ENCODE results near the gene SLC25A45.
"Not testable (repeated sequence)": the region's sequence is repeated elsewhere in the genome, so short reads cannot be mapped to it uniquely, and the experiment has no call there.

Gene SLC25A45

DNA sequence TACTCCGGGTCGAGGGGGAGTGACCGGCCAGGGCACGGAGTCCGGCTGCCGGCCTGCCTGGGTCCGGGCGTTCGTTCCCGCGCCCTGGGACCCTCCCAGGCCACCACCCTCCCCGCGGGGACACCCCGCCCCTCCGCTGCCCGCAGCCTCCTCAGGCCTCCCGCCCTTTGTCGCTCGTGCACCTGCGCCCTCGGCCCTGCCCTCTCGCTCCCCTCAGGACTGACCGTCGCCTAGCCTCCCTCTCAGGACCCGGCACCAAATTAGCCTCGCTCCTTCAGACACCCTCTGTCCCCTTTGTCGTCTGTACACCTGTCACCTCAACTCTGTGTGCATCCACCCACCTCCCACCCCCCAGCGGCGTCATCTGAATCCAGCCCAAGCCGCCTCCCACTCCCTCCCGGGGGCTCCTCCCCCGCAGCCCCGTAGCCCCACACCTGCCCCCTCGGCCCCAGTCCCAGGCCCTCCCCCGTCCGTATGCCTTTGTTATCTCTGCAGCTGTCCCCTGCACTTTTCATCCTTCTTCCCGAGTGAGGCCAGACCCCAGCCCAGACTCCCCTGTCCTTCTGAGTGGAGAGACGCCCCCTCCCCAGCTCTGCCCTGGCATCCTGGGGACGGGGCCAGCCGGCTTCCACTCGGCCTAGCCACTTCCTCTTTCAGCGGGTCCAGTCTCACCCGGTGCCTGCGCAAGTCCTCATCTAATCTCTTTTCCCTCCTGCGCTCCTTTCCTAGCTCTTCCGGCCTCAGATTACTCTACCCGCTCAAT lies 27.3 kb downstream of the SLC25A45 start:
- peak; percentile 69 for DNase-seq

DNA sequence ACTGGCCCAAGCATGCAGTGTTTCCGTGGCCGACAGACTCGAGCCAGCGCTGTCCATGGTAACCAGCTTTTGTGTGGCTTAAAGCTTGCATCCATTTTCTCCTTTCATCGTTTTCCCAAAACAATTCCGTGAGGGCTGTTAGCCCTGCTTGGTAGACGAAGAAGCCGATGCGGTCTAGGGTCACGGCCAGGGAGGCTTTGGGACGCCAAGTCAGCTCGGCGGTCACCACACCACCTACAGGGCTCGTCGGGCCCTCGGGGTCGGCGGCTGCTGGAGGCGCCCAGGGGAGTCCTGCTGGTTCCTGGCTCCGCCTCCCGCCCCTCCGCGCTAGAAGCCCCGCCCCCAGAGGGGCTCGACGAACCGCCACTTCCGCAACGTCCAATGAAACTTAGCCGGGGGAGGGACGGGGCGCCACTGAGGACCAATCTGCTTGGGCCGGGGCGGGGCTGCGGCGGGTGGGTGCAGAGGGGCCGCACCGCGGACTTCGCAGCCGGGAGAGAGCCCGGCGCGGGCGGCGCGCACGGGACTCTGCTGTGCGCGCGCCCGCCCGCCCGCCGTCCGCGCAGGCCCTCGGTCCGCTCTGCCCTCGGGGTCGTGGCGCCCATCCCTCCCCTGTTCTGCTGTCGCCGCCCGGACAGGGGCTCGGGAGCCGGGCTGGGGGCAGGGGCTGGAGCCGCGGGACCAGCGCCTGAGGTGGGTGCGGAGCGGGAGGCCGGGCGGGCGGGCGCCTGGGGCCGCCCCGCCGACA lies 28.0 kb downstream of the SLC25A45 start, which contains the start of gene TIGD3:
Gene TIGD3 (plus strand): TSS at position 487 of the 748 bp plus-strand sequence. CDS start 1,058 bp downstream, outside the sequence.
- DNase-seq = peak; percentile 96

DNA sequence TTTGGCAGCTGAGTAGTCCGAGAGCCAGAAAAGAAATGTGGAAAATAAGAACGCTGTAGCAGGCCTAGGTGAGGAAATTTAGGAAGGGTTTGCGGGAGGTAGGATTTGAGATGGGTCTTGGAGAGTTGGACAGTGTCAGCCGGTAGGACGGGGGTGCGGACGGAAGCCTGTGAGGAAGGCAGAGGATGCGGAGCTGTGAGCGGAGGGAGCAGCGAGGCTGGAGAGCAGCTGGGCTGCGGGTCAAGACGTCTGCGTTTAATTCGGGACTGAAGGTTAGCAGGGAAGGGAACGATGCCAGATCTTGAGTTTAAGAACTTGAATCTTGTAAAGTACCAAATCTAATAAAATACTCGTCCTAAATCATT lies 28.6 kb downstream of the SLC25A45 start:
- DNase-seq = no peak

DNA sequence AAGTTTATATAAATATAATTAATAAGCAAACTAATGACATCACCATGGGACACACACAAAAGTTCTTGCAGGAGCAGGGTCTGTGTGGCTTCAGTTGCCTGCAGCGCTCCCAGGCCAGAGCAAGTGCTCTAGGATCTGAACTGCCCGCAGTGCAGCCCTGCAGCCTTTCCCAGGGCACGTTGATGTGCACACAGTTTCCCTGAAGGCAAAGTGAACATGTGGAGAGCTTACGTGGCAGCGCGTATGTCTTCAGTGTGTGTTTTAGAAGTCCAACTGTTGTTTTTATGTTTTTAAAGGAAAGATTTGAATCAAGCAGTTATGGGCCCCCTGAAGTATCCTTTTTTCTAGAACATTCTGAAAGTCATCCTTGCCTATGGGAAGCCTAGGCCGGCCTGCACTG lies 29.1 kb downstream of the SLC25A45 start:
- DNase-seq = no peak

DNA sequence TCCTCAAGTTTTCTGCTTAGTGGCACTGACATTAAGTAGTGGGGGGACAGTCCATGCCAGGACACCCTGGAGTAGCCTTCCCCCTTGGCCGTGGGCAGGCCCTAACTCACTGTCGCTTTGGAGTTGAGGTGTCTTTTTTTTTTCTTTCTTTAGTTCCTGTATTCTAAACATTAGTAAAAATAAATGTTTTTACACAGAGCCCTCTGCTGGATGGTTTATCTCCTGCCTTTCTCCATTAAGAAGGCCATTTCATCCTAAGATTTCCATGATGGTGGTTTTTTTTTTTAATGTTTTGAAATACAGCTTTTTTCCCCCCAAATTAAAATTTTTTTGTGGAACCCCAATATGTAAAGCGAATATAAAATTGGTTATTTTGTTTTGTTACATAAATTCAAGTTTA lies 29.7 kb downstream of the SLC25A45 start:
- no peak for DNase-seq

DNA sequence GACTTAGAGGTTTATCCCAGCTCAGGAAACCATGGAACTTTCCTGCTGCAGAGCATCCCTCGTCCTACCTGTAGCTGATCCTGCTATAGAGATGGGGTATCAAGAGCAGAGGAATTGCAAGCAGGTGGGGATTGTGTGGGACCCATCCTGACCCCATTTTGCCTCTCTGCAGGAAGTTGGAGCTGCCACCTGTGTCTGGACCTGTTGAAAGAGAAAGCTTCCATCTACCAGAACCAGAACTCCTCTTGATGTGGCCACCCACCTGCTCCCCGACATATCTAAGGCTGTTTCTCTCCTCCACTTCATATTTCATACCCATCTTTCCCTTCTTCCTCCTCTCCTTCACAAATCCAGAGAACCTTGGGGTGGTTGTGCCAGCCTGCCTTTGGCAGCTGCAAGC lies 30.9 kb downstream of the SLC25A45 start:
- DNase-seq = no peak

DNA sequence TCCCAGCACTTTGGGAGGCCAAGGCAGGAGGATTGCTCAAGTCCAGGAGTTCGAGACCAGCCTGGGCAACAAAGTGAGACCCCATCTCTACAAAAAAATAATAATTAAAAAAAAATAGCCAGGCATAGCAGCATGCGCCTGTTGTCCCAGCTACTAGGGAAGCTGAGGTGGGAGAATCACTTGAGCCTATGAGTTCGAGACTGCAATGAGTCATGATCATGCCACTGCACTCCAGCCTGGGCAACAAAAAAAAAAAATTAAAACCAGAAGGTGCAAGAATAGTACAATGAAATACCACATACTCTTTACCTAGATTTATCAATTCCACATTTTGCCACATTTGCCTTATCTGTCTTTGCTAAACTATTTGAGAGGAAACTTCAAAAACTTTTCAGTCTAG lies 40.6 kb downstream of the SLC25A45 start:
- DNase-seq = no peak

DNA sequence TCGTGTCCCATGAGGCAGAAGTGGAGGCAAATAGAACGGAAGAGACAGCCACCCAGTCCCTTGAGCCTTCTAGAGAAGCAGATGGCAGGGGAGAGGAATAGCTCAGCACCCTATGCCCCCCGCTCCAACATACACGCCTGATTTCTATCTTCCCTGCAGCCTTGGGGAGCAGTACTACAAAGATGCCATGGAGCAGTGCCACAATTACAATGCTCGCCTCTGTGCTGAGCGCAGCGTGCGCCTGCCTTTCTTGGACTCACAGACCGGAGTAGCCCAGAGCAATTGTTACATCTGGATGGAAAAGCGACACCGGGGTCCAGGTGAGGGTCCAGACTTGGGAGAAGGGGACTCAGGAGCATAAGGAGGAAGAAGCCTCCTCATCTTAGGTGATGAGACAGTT lies 42.2 kb downstream of the SLC25A45 start:
- DNase-seq = no peak

DNA sequence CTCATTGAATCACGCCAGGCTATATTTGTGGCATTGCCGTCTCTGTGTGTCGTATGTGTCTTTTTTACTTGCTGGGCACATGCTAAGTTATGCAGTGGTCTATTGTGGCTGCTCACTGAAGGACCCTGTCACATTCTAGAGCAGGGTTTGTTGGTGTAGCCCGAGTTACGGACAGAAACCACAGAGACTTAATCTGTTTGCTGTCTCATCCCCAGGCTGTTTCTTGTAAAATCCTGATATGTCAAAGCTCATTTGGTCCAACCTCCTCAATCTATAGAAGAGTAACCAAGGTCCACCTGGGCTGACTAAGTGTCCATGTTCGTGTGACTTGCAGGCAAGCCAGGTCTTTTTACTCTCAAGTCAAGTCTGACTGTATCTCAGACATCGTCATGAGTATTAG lies 43.8 kb downstream of the SLC25A45 start:
- no peak for DNase-seq

DNA sequence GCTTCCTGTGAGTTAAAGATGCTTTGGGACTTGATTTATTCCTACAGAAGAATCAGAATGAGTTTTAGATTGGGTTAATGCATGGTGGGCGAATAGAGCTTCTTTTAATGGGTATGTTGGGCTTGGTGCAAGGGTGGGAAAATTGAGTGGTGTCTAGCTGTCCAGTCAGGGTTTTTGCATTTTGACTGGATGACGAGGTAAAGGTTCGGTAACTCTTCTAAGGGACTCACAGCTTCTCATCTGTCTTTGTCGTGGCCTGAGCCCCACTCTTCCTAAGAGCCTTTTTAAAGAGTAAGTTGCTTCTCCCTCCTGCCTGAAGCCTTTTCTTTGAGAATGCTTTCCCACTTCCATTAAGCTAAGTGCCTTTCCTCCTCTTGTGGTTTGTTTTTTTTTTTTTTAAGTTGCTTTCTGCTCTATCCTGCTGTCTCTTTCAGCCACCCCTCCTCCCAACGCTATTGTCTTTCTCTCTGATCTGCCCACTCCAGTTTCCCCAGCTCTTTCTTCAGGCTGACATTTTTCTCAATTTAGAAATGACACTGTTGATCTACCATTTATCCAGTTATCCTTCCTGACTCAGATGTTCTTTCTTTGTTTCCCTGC lies 47.6 kb downstream of the SLC25A45 start:
- no peak for DNase-seq

DNA sequence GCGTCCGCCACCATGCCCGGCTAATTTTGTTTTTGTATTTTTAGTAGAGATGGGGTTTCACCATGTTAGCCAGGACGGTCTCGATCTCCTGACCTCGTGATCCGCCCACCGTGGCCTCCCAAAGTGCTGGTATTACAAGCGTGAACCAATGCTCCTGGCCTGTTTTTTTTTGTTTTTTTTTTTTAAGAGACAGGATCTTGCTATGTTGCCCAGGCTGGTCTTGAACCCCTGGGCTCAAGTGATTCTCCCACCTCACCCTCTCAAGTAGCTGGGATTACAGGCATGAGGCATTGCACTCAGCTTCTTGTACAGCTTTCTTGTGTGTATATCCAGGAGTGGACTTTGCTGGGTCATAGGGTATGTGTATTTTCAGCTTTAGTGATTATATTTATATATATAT lies 49.9 kb downstream of the SLC25A45 start:
- not testable (repeated sequence) for DNase-seq

DNA sequence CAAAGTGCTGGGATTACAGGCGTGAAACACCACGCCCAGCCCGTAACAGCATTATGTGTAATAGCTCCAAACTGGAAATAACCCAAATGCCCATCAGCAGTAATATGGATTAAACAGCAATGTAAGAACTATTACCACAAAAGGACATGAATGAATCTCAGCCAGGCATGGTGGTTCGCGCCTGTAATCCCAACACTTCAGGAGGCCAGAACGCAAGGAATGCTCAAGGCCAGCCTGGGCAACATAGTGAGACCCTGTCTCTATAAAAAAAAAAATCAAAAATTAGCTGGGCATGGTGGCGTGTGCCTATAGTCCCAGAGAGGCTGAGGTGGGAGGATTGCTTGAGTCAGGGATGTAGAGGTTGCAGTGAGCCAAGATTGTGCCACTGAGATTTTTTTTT lies 51.9 kb downstream of the SLC25A45 start:
- DNase-seq = no peak

DNA sequence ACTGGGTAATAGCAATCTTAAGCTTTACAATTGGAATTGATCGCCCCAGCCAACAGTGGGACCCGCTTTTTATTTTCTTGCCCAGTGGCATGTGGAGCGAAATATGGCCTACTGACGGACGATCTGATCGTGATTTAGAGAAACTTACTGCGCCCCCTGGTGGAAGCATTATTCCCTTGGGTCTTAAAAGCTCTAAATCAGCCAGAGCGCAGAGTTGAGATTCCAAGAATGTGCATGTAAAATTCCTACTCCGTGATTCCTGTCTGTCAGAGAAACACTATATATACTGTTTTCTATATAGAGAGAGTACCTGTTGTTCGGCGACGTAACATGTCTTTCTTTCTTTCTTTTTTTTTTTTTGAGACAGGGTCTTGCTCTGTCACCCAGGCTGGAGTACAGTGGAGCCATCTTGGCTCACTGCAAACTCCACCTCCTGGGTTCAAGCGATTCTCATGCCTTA lies 52.5 kb downstream of the SLC25A45 start:
- DNase-seq = peak; percentile 76

DNA sequence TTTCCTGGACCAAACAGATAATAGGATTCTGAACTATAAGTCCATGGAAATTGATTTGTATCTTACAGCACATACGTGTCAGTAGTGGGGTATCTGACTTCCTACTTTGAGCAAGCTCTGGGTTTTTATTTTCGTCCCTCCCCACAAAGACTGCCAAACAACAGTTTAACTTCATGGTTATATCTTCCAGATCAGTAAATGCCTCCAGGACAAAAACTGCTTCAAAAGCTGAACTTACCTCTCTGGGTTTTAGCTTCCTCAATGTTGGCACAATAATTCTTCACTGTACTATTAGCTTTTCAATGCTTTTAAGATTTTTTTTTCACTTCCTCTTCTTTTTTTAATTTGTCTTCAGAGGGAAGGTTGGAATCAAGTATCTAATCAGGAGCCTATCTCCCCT lies 53.0 kb downstream of the SLC25A45 start:
- DNase-seq = no peak

DNA sequence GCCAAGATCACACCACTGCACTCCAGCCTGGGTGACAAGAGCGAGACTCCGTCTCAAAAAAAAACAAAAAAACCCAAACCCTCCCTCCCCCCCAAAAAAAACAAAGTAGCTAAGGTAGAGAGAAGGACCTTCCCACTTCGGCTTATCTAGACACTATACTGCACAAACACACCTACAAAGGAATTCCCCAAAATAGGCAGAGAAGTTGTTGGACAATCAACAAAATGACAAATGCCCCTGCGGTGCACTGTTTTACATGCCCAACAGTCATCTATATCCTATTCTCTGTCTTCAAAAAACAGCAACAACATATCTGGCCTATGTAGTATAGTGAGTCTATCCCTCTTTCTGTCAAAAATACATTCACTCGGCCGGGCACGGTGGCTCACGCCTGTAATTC lies 55.4 kb downstream of the SLC25A45 start:
- no peak for DNase-seq

DNA sequence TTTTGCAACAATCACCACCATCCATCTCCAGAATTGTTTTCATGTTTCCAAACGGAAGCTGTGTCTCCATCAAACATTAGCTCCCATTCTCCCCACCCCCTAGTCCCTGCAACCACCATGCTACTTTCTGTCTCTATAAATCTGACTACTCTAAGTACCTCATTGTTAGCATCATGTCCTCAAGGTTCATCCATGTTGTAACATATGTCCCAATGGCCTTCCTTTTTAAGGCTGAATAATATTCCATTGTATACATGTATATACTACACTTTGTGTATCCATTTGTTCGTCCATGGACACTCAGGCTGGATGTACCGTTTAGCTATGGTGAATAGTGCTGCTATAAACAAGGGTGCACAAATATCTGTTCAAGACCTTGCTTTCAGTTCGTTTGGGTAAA lies 57.0 kb downstream of the SLC25A45 start:
- no peak for DNase-seq
